ENCODE results near the gene SYNJ2.

Gene SYNJ2

GRCh38 chr6:158031381-158032353, 50.0 kb downstream of the SYNJ2 start:
- no peak for TF ChIP-seq CTCF (IDR thresholded peaks at IDR 0.05; ENCODE audit: low read depth, low read length, missing control alignments)
- H3K27me3 ChIP-seq (replicated peaks), result no peaks in the 10 kb centered on the region
- H3K27ac ChIP-seq, result peak overlapping the region; percentile 96
- peak; percentile 91 for DNase-seq
- in situ Hi-C loops (cut with HindIII; ENCODE audit: low pct_ligation_motif_present, low sequenced_read_pairs), result no loop called here
- H3K36me3 ChIP-seq (replicated peaks), result peaks cover 62% of the 10 kb centered on the region
- H3K4me3 ChIP-seq (ENCODE audit: low read depth, low read length), result no peak overlapping the region

GRCh38 chr6:158032354-158032733, 50.7 kb downstream of the SYNJ2 start:
- H3K27me3 ChIP-seq (replicated peaks), result no peaks in the 10 kb centered on the region
- no peak for DNase-seq
- no peak overlapping the region for H3K4me3 ChIP-seq (ENCODE audit: low read depth, low read length)
- in situ Hi-C loops (cut with HindIII; ENCODE audit: low pct_ligation_motif_present, low sequenced_read_pairs), result no loop called here
- no peak for TF ChIP-seq CTCF (IDR thresholded peaks at IDR 0.05; ENCODE audit: low read depth, low read length, missing control alignments)
- H3K36me3 ChIP-seq (replicated peaks), result peaks cover 61% of the 10 kb centered on the region
- H3K27ac ChIP-seq, result peak overlapping the region; percentile 96

GRCh38 chr6:158033077-158033750, 51.6 kb downstream of the SYNJ2 start:
- TF ChIP-seq CTCF (IDR thresholded peaks at IDR 0.05; ENCODE audit: low read depth, low read length, missing control alignments), result no peak
- in situ Hi-C loops (cut with HindIII; ENCODE audit: low pct_ligation_motif_present, low sequenced_read_pairs), result no loop called here
- Histone ChIP-seq H3K36me3 (replicated peaks) (peaks cover 62% of the 10 kb centered on the region), H3K27me3 (replicated peaks) (no peaks in the 10 kb centered on the region), H3K4me3 (ENCODE audit: low read depth, low read length) (no peak overlapping the region), H3K27ac (peak overlapping the region; percentile 96)
- DNase-seq, result no peak

GRCh38 chr6:158033751-158034702, 52.4 kb downstream of the SYNJ2 start:
- in situ Hi-C loops (cut with HindIII; ENCODE audit: low pct_ligation_motif_present, low sequenced_read_pairs), result no loop called here
- no peak for DNase-seq
- H3K4me3 ChIP-seq (ENCODE audit: low read depth, low read length), result no peak overlapping the region
- peaks cover 66% of the 10 kb centered on the region for H3K36me3 ChIP-seq (replicated peaks)
- H3K27ac ChIP-seq, result peak overlapping the region; percentile 96
- TF ChIP-seq CTCF (IDR thresholded peaks at IDR 0.05; ENCODE audit: low read depth, low read length, missing control alignments), result no peak
- no peaks in the 10 kb centered on the region for H3K27me3 ChIP-seq (replicated peaks)

GRCh38 chr6:158036261-158036660, 54.6 kb downstream of the SYNJ2 start:
- in situ Hi-C loops (cut with HindIII; ENCODE audit: low pct_ligation_motif_present, low sequenced_read_pairs), result no loop called here
- TF ChIP-seq CTCF (IDR thresholded peaks at IDR 0.05; ENCODE audit: low read depth, low read length, missing control alignments), result no peak
- no peak for DNase-seq
- Histone ChIP-seq H3K36me3 (replicated peaks) (peaks cover 48% of the 10 kb centered on the region), H3K27me3 (replicated peaks) (no peaks in the 10 kb centered on the region), H3K4me3 (ENCODE audit: low read depth, low read length) (no peak overlapping the region), H3K27ac (no peak overlapping the region)

Measured in brain microvascular endothelial cell (primary cell).